Measurements from ENCODE around the gene LRRC10.
"Not testable (repeated sequence)": the region's sequence is repeated elsewhere in the genome, so short reads cannot be mapped to it uniquely, and the experiment has no call there.

The LRRC10 gene

DNA sequence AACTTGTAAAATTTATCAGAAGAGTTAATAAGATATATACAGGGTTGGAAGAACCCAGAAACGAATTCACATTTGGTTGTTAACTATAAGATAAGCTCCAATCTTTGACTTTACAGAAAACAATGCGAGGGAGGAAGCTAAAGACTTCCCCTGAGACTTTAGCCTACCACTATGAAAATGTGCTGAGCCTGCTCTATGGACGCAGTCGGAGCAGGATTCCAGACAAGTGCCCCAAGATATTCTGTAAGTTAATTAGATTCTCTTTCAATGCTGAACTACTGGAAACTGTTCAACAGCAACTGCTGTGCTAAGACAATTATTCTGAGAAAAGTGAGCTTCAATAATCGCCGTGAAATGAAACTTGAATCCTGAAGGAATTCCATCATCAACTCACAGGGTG lies 8.3 kb upstream of the LRRC10 start:
- no peak for DNase-seq (ENCODE audit: low read depth in 2 of 2)

DNA sequence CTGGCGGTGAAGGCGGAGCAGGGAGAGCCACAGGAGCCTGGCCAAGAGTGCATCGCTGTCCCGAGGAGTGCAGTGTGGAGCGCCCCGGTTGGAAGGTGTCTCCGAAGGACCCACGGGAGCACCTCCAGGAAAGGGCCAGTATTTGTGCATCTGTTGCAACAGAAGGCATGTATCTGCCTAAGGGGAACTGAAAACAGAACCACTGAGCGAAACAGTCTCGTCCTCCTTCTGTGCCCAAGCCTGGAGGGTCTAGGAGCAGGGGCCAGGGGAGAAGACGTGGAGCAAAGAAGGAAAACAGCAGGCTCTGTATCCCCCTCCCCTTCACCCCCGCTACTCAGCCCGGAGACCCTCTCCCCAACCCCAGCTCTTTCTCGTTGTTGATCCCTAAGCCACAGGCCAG lies 5.3 kb upstream of the LRRC10 start:
- DNase-seq (ENCODE audit: low read depth in 2 of 2) = no peak

DNA sequence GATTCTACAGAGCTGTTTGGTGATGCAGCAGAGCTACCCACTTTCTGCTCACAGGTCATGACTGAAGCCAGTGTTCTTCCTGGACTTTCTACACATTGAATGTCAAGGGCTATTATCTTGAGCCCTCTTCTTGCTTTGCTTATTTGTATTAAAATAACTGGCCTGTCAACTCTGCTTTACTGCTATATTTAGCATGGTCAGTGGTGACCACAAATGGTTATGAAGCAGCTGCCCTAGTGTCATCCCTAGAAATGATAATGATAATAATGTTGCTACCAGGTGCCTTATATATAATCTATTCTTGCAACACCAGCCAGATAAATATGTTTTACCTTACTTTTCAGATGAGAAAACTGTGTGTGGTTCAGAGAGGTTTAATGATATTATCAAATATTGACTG lies 2.6 kb upstream of the LRRC10 start:
- DNase-seq (ENCODE audit: low read depth in 2 of 2) = no peak

DNA sequence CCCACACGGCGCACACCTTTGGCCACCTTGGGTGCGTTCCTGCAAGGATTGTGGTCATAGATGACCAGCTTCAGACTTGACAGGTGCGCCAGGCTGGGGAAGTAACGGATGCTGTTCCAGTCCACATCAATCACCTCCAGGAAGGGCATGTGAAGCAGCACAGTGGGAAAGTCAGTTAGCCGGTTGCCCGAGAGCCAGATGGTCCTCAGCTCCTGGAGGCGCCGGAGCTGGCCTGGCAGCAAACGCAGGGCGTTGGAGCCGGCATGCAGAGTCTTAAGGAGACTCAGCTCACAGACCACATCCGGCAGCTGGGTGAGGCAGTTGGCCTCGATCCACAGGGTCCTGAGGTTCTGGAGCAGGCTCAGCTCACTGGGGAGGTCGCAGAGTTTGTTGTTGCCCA lies 581 bp downstream of the LRRC10 start:
- no peak for DNase-seq (ENCODE audit: low read depth in 2 of 2)

DNA sequence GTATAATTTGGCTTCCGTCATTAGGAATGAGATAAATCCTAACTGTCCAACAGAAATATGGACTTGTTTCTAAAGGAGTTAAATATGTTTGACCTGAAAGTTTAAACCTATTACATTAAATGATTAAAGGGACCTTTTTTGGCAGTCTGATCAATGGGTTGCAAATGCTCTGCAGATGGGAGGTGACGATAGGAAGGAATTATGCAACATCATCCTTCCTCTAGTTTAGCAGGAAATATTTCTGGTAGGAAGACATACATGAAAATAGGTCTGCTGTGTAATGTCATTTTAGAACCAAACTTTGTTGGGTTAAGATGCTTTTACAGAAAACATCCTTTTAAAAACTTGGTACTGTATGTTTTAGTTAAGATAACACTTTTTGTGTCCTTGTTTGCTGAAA lies 2.6 kb downstream of the LRRC10 start:
- DNase-seq (ENCODE audit: low read depth in 2 of 2) = no peak

DNA sequence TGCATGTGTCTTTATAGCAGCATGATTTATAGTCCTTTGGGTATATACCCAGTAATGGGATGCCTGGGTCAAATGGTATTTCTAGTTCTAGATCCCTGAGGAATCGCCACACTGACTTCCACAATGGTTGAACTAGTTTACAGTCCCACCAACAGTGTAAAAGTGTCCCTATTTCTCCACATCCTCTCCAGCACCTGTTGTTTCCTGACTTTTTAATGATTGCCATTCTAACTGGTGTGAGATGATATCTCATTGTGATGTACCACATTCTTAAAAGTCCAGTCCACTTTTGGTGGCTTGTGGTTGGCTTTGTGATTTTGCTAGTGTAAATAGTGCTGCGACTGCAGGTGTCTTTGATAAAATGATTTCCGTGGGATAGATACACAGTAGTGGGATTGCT lies 6.4 kb downstream of the LRRC10 start:
- not testable (repeated sequence) for DNase-seq (ENCODE audit: low read depth in 2 of 2)

DNA sequence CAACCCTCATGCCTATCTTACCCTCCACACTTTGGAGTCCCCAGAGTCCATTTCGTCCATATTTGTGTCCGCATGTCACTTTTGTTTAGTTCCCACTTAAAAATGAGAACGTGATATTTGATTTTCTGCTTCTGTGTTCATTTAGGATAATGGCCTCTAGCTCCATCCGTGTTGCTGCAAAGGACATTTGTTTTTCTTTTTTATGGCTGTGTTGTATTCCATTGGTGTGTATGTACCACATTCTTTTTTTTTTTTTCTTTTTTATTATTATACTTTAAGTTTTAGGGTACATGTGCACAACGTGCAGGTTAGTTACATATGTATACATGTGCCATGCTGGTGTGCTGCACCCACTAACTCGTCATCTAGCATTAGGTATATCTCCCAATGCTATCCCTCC lies 7.2 kb downstream of the LRRC10 start:
- not testable (repeated sequence) for DNase-seq (ENCODE audit: low read depth in 2 of 2)

DNA sequence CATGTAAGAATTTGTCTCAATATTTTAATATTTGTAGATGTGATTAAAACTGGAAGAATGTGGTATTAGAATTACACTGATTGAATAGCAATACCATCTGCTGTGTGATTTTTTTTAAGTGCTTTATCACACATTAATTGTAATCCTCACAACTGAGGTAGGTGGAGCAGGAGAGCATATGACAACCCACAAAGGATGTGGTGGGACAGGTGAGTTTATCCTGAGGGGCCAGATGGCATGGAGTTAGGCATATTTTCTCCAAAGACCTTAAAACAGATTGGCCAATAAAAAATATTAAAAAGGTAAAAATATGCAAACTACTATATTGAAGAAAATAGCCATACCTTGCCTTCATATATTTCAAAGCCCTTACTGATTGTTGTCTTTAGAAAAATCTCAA lies 7.8 kb downstream of the LRRC10 start:
- no peak for DNase-seq (ENCODE audit: low read depth in 2 of 2)

DNA sequence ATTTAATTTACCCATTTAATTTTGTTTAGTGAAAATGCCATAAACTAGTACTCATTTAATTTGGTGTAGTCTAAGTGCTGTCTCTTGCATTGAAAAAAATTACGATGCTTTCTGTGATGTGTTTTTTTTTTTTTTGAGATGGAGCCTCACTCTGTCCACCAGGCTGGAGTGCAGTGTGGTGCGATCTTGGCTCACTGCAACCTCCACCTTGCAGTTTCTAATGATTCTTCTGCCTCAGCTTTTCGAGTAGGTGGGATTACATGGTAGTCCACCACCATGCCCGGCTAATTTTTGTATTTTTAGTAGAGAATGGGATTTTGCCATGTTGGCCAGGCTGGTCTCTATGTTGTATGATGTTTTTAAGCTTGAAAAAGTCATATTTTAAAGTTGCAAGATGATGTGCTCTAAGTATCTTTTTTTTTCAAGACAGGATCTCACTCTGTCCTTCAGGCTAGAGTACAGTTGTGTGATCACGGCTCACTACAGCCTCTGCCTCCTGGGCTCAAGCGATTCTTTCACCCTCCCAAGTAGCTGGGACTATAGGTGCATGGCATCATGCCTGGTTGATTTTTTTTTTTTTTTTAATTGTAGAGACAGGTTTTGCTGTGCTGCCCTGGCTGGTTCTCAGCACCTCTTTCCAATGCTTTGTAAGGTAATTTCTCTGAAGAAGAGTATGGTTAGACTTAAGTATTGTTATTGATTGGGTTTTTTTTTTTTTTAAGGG lies 8.6 kb downstream of the LRRC10 start:
- no peak for DNase-seq (ENCODE audit: low read depth in 2 of 2)

DNA sequence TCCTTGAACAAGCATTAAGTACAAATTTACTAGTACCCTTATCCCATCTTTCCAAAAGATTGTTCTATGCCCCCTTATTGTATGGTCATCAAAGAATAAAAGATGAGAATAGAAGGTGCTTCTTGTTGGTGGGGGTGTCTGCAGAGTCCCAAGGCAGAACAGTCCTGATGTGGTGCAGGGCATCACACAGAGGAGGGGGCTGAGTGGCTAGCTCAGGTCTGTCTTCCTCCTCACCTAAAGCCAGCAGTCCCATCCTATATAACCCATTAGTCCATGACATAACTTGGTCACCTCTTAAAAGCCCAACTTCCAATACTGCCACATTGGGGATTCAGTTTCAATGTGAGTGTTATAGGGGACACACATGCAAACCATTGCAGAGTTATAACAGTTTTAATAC lies 9.9 kb downstream of the LRRC10 start:
- no peak for DNase-seq (ENCODE audit: low read depth in 2 of 2)

DNA sequence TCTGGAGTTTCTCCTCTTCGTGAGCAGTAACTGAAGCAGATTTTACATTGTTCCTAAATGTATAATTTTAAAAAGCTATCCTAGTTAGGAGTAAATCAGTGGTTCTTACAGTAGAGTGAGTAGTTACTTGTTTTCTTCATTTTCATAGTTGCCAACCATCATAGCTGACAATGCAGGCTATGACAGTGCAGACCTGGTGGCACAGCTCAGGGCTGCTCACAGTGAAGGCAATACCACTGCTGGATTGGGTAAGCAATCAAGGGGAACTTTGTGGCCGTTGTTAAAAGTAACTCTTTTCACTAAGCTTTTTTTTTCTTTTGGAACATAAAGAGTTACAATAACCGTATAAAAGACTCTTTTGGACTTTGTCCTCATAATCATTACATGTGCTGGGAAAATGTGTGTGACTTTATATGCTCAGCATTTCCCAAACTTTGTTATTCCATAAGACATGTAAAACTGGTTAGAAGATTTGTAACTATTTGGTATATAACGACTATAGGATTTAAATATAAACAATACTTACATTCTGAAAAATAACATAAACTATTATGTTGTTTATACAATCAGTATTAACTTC lies 12.4 kb downstream of the LRRC10 start:
- no peak for DNase-seq (ENCODE audit: low read depth in 2 of 2)

DNA sequence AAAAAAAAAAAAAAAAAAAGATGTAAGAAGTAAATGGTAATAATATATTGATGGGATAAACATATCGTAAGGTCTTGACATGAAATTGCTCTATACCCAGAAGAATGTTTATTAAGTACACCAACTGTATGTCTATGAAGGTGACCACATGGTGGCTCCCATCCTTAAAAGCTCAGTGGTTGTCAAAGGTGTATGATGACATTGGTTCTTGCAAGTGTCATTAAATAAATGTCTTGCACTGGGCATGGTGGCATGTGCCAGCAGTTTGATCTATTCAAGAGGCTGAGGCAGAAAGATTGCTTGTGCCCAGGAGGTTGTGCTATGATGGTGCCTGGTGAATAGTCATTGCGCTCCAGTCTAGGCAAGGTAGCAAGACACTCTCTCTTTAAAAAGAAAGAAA lies 15.0 kb downstream of the LRRC10 start:
- no peak for DNase-seq (ENCODE audit: low read depth in 2 of 2)

DNA sequence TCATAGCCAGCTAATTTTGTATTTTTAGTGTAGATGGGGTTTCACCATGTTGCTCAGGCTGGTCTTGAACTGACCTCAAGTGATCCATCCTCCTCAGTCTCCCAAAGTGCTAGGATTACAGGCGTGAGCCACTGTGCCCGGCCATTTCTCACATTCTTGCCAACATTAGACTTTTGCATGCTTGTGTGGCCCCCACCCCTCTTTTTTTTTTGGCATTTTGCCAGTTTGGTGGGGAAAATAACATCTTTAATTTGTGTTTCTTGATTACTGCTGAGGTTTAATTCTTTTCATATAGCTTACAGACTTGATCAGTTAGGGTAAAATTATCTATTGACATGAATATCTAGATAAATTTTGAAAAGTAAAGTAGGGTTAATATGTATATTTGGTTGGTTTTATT lies 21.6 kb downstream of the LRRC10 start:
- DNase-seq (ENCODE audit: low read depth in 2 of 2) = no peak

DNA sequence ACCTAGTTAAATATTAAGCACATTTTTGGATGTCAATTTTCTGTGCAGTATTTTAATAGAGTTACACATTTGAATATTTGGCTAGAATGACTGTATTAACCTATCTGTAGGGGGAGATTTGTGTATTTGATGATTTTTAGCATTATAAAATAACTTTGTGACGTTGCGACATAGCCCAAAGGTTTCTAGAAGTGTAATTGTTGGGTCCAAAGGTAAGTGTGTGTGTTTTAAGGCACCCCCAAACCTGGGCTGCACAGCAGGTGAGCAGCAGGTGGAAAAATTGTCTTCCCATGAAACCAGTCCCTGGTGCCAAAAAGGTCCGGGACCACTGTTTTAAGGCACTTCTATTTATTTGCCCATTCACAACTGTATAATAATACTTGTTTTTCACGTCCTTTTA lies 22.2 kb downstream of the LRRC10 start:
- DNase-seq (ENCODE audit: low read depth in 2 of 2) = no peak

DNA sequence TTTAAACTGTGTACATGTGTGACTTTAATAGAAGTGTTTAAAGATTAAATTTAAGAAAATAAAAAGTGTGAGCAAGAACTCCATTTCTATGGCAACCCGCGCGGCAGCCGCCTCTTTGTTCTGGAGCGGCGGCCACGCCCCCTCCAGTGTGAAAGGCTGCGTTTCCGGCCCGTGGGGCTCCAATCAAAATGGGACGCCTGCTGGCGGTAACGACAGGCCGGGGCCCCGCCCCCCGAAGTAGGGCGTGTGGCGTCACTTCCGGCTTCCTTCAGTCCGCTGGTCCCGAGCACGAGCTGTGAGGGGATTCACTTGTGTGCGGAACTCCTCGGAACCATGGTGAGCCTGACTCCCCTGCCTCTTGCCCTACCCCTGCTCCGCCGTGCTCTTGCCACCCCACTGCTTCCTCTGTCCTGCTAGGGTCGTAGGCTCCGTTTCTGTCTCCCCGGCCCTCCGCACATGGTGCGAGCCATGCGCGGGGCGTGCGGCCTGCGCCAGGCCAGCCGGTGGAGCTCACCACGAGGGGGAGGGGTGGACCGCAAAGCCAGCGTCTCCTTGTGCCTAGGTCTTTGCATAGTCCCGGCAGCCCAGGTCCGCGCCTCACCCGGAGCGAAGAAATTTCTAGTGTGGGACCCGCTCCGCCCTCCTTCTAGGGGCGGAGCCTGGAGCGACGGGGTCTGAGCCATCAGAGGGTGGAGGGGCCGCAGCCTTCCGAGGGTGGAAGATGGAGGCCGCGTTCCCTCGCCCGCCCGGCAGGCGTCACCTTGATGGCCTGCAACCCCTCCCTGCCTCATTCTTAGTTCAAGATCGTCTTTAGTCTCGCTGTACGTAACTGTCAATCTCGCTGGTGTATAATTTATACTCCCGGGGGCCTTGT lies 25.3 kb downstream of the LRRC10 start, which contains the start of gene CCT2:
Gene CCT2 (plus strand): TSS at position 271 of the 874 bp plus-strand sequence. CDS start 63 bp downstream, at position 334.
- DNase-seq (ENCODE audit: low read depth in 2 of 2) = peak; percentile 92 to 93

DNA sequence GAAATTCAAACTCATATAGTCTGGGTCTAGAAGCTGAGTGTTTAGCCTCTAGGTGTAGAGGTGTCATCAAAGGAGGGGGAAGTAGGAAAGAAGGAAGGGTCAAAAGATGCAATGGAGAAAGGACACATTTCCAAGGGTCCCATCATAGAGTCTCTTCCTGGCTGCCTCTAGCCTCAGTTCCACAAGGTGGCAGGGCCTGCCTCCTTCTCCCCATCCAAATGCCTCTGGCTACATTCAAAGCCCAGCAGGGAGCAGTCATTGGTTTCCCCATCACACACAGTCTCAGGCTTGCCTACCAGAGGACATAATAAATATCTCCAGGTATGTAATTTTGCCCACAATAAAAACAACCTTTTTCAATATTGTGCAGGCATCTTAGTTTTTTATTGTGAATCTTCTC lies 27.5 kb downstream of the LRRC10 start:
- no peak for DNase-seq (ENCODE audit: low read depth in 2 of 2)

DNA sequence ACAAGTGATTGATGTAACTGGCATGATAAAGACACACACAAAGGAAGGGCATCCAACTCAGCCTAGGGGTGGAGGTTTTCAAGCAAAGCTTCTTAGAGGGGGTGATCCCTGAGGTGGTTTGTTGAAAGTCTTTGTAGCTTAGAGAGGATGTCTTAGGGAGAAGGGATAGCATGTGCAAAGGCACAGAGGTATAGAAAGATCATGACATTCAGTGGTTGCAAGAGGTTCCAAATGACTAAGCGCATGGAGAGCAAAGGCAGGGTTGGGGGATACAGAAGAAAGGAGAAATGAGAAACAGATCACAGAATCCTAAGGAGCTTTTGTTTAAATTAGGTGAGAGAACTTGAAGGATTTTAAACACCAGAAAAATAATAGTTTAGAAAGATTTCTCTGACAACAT lies 30.6 kb downstream of the LRRC10 start:
- DNase-seq (ENCODE audit: low read depth in 2 of 2) = no peak

DNA sequence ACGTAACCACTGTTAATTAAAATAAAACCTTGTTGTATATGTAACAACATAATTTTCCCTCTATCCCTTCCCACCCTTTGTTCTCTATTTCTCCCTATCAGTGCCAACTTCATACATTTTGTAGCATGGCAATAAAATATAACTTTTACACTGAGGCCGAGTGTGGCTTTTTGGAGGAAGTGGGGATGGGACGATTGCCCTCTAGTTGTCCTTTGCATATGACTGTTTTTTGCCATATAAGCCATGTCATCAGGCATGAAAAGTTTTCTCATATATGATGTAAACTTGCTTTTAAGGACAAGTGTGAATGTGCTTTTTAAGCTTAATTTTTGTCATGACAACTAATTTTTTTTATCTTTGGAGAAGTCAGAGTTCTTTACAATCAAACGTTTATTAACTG lies 31.7 kb downstream of the LRRC10 start:
- no peak for DNase-seq (ENCODE audit: low read depth in 2 of 2)

DNA sequence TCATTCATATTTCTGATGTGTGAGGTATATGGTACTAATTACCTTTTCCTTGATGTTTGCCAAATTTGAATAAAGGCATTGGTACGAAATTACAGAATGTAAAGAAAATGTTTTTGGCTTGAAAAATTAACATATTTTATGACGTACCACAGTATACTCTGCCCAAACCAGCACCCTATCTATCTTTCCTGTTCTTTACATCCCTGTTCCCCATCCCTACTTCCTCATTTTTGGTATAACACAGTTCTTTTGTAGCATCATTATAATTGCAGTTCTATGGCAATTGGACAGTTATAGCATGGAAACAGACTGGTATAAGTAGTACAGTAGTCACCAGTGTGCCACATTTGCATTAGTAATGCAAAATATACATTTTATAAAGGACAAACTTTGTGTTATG lies 32.4 kb downstream of the LRRC10 start:
- no peak for DNase-seq (ENCODE audit: low read depth in 2 of 2)

DNA sequence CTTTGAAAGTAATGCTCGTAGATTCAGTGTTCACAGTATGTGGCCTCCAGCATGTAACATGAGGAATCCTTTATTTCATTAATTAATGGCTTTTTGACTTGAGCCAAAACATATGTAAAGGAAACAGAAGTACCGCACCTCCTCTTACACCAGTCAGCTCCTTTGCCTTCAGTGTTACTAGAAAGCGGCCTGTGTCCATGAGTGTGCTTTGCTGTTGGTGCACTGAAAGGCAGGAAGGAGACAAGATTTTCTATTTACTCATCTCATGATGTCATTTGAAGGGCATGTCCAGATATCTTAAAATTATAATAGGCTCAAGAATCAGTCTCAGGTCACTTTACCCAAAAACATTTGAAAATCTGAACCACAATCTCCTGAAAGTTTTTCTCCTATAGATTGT lies 35.4 kb downstream of the LRRC10 start:
- DNase-seq (ENCODE audit: low read depth in 2 of 2) = no peak

DNA sequence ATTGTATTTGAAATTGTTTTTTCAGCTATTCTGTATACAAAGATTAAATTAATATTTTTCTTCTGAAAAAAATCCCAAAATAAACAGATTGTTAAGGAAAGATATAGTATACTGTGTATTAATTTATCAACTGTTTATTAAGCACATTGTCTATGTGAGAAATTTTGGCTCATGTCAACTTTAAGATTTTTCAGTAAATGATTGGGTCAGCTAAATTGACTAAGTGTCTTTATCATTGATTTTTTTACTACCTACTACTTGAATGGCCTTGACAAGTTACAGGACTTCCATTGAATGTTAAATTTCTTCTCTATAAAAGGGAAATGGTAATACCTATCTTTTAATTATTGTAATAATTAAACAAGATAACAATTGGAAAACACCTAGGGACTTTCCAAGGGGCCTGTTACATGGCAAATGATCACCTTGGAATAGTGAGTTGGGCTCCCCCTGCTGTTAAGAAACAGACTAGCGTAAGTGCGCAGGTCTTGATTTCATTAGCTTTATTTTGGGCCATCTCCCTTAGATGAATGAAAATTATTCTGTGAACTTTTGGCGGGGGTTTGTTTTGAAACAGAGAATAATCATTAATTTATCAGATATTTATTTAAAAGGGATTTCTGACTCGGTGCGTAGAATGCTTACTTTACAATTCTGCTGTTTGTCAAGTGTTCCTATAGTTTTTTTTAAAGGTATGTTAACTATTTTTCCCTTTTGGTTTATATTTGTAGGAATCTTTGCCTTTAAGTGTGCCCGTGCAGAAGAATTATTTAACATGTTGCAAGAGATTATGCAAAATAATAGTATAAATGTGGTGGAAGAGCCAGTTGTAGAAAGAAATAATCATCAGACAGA lies 39.9 kb downstream of the LRRC10 start:
- peak in 1 of 2 donors; percentile 27 for DNase-seq (ENCODE audit: low read depth in 2 of 2)

DNA sequence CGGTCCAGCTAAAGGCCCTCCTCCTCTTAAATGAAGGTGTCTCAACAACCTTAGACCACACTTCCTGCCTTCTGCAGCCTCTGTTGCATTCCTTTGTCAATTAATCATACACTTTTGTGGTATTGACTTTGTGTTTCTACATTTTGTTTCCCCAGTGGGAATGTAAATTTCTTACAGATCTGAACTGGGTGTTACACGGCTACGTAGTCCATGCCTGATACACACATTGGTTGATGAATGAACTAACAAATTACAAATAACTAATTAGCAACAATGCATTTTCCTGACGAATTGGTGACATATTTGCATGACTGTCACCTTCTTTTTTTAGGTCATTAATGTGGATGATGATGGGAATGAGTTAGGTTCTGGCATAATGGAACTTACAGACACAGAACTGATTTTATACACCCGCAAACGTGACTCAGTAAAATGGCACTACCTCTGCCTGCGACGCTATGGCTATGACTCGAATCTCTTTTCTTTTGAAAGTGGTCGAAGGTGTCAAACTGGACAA lies 40.6 kb downstream of the LRRC10 start:
- no peak for DNase-seq (ENCODE audit: low read depth in 2 of 2)
